Neural crest cell (in vitro differentiated cells): Measurements from ENCODE around the gene NTSR2. TPM values are rescaled to one million over a fixed set of nuclear protein-coding genes. Genes with fewer than 3 reads are reported as not detected.

Source experiments
- DNase-seq: peaks from one replicate; pipeline ENCODE4 v3.0.0; 2021; ENCODE audit warnings: low read depth, mixed read lengths, low spot score
- H3K27ac Mint-ChIP-seq: one replicate; pipeline ENCODE4 v1.8.0; 2021; ENCODE audit warnings: mild to moderate bottlenecking, mixed read lengths; ENCODE audit not compliant: unreplicated experiment
- H3K27me3 Mint-ChIP-seq: 2 replicates; pipeline ENCODE4 v1.8.0; 2021; ENCODE audit warnings: low read depth, mild to moderate bottlenecking, mixed read lengths
- H3K36me3 Mint-ChIP-seq: 2 replicates; pipeline ENCODE4 v1.8.0; 2021; ENCODE audit warnings: low read depth, mild to moderate bottlenecking, mixed read lengths
- H3K4me1 Mint-ChIP-seq: 2 replicates; pipeline ENCODE4 v1.8.0; 2021; ENCODE audit warnings: mixed read lengths
- H3K4me3 Mint-ChIP-seq: one replicate; pipeline ENCODE4 v1.8.0; 2021; ENCODE audit warnings: mild to moderate bottlenecking, mixed read lengths
- H3K9me3 Mint-ChIP-seq: 2 replicates; pipeline ENCODE4 v1.8.0; 2021; ENCODE audit warnings: mixed read lengths
- CTCF ChIP-seq: fragments of 200-600 bp; sonication (generic); conservative IDR thresholded peaks from 2 replicates; pipeline ENCODE4 v1.5.0; 2021; ENCODE audit warnings: antibody characterized with exemption, mild to moderate bottlenecking
- total RNA-seq: library from RNA; stranded (reverse); gene quantifications from 2 replicates; pipeline ENCODE4 v1.2.1, GENCODE V29; 2021

The NTSR2 gene
- total RNA-seq, 1 donor from 2014 or later = not detected

GRCh38 chr2:11651856-11652548, 18.0 kb downstream of the NTSR2 start:
- Mint-ChIP-seq H3K27me3 (no peaks in the 10 kb centered on the region), H3K4me1 (peaks cover 9% of the 10 kb centered on the region), H3K27ac (no peak overlapping the region), H3K4me3 (no peak overlapping the region), H3K9me3 (no peaks in the 10 kb centered on the region), H3K36me3 (no peaks in the 10 kb centered on the region)
- DNase-seq = no peak
- TF ChIP-seq CTCF = no peak

GRCh38 chr2:11649093-11649492, 20.9 kb downstream of the NTSR2 start:
- H3K27me3 Mint-ChIP-seq = no peaks in the 10 kb centered on the region
- no peaks in the 10 kb centered on the region for H3K9me3 Mint-ChIP-seq
- DNase-seq = no peak
- TF ChIP-seq CTCF = no peak
- peaks cover 9% of the 10 kb centered on the region for H3K4me1 Mint-ChIP-seq
- H3K36me3 Mint-ChIP-seq = peaks cover 10% of the 10 kb centered on the region
- no peak overlapping the region for H3K4me3 Mint-ChIP-seq
- H3K27ac Mint-ChIP-seq = no peak overlapping the region

- no peak for TF ChIP-seq CTCF
- Mint-ChIP-seq H3K27ac (no peak overlapping the region), H3K9me3 (no peaks in the 10 kb centered on the region), H3K36me3 (peaks cover 20% of the 10 kb centered on the region), H3K4me1 (peaks cover 9% of the 10 kb centered on the region), H3K27me3 (no peaks in the 10 kb centered on the region), H3K4me3 (no peak overlapping the region)
- DNase-seq = no peak
Observed at GRCh38 chr2:11647834-11648600, 22.0 kb downstream of the NTSR2 start.

GRCh38 chr2:11646530-11646929, 23.5 kb downstream of the NTSR2 start:
- Mint-ChIP-seq H3K4me1 (peaks cover 9% of the 10 kb centered on the region), H3K4me3 (no peak overlapping the region), H3K36me3 (peaks cover 25% of the 10 kb centered on the region), H3K9me3 (no peaks in the 10 kb centered on the region), H3K27me3 (no peaks in the 10 kb centered on the region), H3K27ac (no peak overlapping the region)
- no peak for TF ChIP-seq CTCF
- no peak for DNase-seq

GRCh38 chr2:11644293-11644692, 25.7 kb downstream of the NTSR2 start:
- Mint-ChIP-seq H3K4me1 (no peaks in the 10 kb centered on the region), H3K9me3 (no peaks in the 10 kb centered on the region), H3K27me3 (no peaks in the 10 kb centered on the region), H3K27ac (no peak overlapping the region), H3K4me3 (no peak overlapping the region), H3K36me3 (peaks cover 33% of the 10 kb centered on the region)
- DNase-seq = no peak
- TF ChIP-seq CTCF = no peak
